OCI-LY3 (cell line): Measurements from ENCODE around the gene BIRC6.

Experiments
- H2AFZ ChIP-seq: fragments of 200-600, 300-600 bp; shearing (Covaris generic); 2 replicates; pipeline ENCODE4 v1.6.0; 2014; ENCODE audit warnings: antibody characterized with exemption, low read depth, low read length
- H3K27ac ChIP-seq: fragments of 200-600, 300-600 bp; sonication (generic); 2 replicates; pipeline ENCODE4 v1.5.1; 2014; ENCODE audit warnings: mild to moderate bottlenecking, low read length, moderate library complexity, mixed read lengths
- H3K27me3 ChIP-seq: fragments of 200-600, 300-600 bp; sonication (generic); 2 replicates; pipeline ENCODE4 v1.6.1; 2014; ENCODE audit warnings: low read depth, low read length, mixed read lengths
- H3K36me3 ChIP-seq: fragments of 200-600, 300-600 bp; sonication (generic); replicated peaks from 2 replicates; pipeline ENCODE3; 2014; ENCODE audit warnings: low read depth, low read length, mixed read lengths
- H3K4me1 ChIP-seq: fragments of 300-600, 200-600 bp; sonication (generic); 2 replicates; pipeline ENCODE4 v1.6.1; 2014; ENCODE audit warnings: low read length, mixed read lengths
- H3K4me2 ChIP-seq: fragments of 200-600, 300-600 bp; sonication (generic); 2 replicates; pipeline ENCODE4 v1.6.1; 2014; ENCODE audit warnings: low read length, mixed read lengths
- H3K4me3 ChIP-seq: fragments of 300-600, 200-600 bp; sonication (generic); 2 replicates; pipeline ENCODE4 v1.5.1; 2014; ENCODE audit warnings: antibody characterized with exemption, mild to moderate bottlenecking, low read length, moderate library complexity
- H3K79me2 ChIP-seq: fragments of 300-600, 200-600 bp; shearing (Covaris generic); 2 replicates; pipeline ENCODE4 v1.6.1; 2014; ENCODE audit warnings: mild to moderate bottlenecking, low read length, mixed read lengths
- H3K9ac ChIP-seq: fragments of 300-600, 200-600 bp; shearing (Covaris generic); 2 replicates; pipeline ENCODE4 v1.6.0; 2014; ENCODE audit warnings: mild to moderate bottlenecking, low read length, moderate library complexity
- H3K9me3 ChIP-seq: fragments of 200-600, 300-600 bp; shearing (Covaris generic); 2 replicates; pipeline ENCODE4 v1.6.1; 2014; ENCODE audit warnings: low read length, mixed read lengths; ENCODE audit not compliant: insufficient read depth
- H4K20me1 ChIP-seq: fragments of 200-600, 300-600 bp; sonication (generic); 2 replicates; pipeline ENCODE4 v1.6.1; 2016; ENCODE audit warnings: low read length, mixed read lengths; ENCODE audit not compliant: insufficient read depth
- EZH2phosphoT487 ChIP-seq: fragments of 200-600 bp; shearing (Covaris generic); IDR thresholded peaks from 2 replicates; pipeline ENCODE4 v1.6.1; 2018; ENCODE audit warnings: antibody characterized with exemption, mixed run types, low read depth
- TF ChIP-seq, protein P1 (sequence below): fragments of 200-600, 300-600 bp; sonication (generic); IDR thresholded peaks from 2 replicates; pipeline ENCODE4 v1.5.1; 2014; ENCODE audit warnings: antibody characterized with exemption, low read length, low read depth

The BIRC6 gene

DNA sequence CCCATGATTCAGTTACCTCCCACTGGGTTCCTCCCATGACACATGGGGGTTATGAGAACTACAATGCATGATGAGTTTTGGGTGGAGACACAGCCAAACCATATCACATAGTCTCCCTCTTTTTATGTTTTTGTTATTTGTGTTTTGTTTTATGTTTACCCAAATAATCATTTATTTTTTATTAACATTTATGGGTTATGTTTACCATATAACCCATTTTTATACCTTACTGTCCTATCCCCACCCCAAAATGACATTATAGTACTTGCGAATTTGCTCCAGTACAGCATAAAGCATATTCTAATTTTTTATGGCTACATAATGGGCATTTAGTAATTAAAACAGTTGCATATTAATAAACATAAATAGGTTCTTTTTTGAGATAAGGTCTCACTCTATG, 209.1 kb downstream of the BIRC6 start:
- peaks cover 50% of the 10 kb centered on the region for H3K36me3 ChIP-seq
- no peaks in the 10 kb centered on the region for H3K9me3 ChIP-seq
- H3K4me2 ChIP-seq: no peak overlapping the region
- no peaks in the 10 kb centered on the region for H3K27me3 ChIP-seq
- H3K4me1 ChIP-seq: no peaks in the 10 kb centered on the region
- H4K20me1 ChIP-seq: no peaks in the 10 kb centered on the region
- no peak overlapping the region for H3K27ac ChIP-seq
- H3K79me2 ChIP-seq: no peaks in the 10 kb centered on the region
- H3K9ac ChIP-seq: no peak overlapping the region
- no peak overlapping the region for H2AFZ ChIP-seq
- no peak overlapping the region for H3K4me3 ChIP-seq
- TF ChIP-seq EZH2phosphoT487: no peak
- TF ChIP-seq, protein P1, sequence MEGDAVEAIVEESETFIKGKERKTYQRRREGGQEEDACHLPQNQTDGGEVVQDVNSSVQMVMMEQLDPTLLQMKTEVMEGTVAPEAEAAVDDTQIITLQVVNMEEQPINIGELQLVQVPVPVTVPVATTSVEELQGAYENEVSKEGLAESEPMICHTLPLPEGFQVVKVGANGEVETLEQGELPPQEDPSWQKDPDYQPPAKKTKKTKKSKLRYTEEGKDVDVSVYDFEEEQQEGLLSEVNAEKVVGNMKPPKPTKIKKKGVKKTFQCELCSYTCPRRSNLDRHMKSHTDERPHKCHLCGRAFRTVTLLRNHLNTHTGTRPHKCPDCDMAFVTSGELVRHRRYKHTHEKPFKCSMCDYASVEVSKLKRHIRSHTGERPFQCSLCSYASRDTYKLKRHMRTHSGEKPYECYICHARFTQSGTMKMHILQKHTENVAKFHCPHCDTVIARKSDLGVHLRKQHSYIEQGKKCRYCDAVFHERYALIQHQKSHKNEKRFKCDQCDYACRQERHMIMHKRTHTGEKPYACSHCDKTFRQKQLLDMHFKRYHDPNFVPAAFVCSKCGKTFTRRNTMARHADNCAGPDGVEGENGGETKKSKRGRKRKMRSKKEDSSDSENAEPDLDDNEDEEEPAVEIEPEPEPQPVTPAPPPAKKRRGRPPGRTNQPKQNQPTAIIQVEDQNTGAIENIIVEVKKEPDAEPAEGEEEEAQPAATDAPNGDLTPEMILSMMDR: no peak

DNA sequence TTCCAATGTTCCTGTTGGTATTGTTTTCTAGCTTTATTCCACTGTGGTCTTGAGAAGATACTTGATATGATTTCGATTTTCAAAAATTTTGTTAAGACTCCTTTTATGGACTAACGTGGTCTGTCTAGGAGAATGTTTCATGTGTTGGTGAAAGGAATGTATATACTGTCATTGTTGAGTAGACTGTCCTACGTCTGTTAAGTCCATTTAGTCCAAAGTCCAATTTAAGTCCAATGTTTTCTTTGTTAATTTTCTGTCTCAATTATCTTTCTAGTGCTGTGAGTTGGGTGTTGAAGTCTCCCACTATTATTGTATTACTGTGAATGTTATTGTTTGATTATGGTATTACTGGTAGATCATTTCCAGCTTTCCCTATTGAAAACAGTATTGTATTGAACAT, 215.2 kb downstream of the BIRC6 start:
- Histone ChIP-seq H2AFZ (no peak overlapping the region), H3K79me2 (peaks cover 13% of the 10 kb centered on the region; the same call in 1 of the 2 replicates), H4K20me1 (no peaks in the 10 kb centered on the region), H3K9ac (no peak overlapping the region), H3K4me1 (no peaks in the 10 kb centered on the region), H3K4me2 (no peak overlapping the region), H3K9me3 (no peaks in the 10 kb centered on the region), H3K36me3 (peaks cover 23% of the 10 kb centered on the region), H3K27me3 (no peaks in the 10 kb centered on the region), H3K4me3 (no peak overlapping the region), H3K27ac (no peak overlapping the region)
- no peak for TF ChIP-seq EZH2phosphoT487
- TF ChIP-seq, protein P1: no peak

DNA sequence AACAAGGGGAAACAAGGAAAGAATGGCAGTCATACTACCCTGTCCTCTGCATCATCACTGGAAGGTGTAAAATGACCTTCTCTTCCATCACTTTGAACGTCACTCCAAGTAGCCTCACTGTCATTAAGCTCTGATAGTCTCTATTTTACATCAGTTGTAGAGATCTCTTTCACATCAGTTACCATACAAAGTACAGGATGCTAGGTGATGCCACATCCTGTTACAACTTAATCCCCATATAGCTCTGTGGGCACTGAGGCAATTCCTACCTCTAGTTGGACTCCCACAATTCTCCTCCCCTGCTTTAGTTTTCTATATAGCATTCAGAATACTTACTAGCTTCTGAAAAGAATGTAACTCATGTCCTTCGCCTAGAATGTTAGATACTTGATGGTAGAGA, 215.9 kb downstream of the BIRC6 start:
- H3K27me3 ChIP-seq: no peaks in the 10 kb centered on the region
- H3K4me2 ChIP-seq: no peak overlapping the region
- no peaks in the 10 kb centered on the region for H3K9me3 ChIP-seq
- no peak overlapping the region for H3K9ac ChIP-seq
- no peaks in the 10 kb centered on the region for H3K4me1 ChIP-seq
- H4K20me1 ChIP-seq: no peaks in the 10 kb centered on the region
- no peak overlapping the region for H3K4me3 ChIP-seq
- TF ChIP-seq, protein P1: no peak
- no peak for TF ChIP-seq EZH2phosphoT487
- H3K36me3 ChIP-seq: peaks cover 17% of the 10 kb centered on the region
- H3K79me2 ChIP-seq: peaks cover 13% of the 10 kb centered on the region; the same call in 1 of the 2 replicates
- no peak overlapping the region for H2AFZ ChIP-seq
- no peak overlapping the region for H3K27ac ChIP-seq

DNA sequence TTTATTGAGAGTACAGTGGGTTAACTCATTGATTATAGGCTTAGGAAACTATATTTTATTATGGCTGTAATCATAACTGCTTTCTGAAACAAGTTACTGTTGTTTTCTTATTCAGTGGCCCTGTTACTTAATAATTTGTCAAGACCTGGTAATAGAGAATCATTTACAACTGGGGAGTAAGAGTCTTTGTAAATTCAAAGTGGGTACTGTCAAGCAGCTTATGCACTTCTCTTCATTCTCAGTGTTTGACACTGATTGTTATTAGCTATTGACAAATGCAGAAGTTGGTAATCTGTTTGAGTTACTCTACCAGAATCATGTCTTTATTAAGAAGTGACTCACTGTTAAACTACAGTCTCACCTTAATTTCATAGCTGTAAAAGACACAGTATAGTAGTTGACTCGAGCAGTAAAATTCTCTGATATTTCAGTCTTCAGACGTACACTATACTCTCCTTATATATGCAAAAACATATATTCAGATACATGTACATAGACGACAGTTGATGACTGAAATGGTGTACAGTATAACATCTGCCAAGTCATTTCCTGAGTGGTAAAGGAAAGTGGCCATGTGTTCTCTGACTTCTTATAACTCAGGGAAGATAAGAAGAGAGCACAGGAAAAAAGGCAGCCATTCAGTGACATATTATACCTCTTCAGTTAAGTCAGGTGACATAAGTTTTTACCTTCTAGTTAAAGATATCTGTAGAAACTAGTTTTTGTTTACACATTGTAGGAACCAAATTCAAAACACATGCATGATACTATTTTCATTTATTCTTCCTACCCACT, 235.0 kb downstream of the BIRC6 start:
- no peak overlapping the region for H3K27ac ChIP-seq
- no peak overlapping the region for H2AFZ ChIP-seq
- H3K9ac ChIP-seq: no peak overlapping the region
- no peak for TF ChIP-seq EZH2phosphoT487
- TF ChIP-seq, protein P1: no peak
- peaks cover 6% of the 10 kb centered on the region for H3K36me3 ChIP-seq
- H3K9me3 ChIP-seq: no peaks in the 10 kb centered on the region
- peaks cover 6% of the 10 kb centered on the region; the same call in 1 of the 2 replicates for H3K4me1 ChIP-seq
- H3K4me3 ChIP-seq: no peak overlapping the region
- H3K27me3 ChIP-seq: no peaks in the 10 kb centered on the region
- H4K20me1 ChIP-seq: no peaks in the 10 kb centered on the region
- no peaks in the 10 kb centered on the region for H3K79me2 ChIP-seq
- no peak overlapping the region for H3K4me2 ChIP-seq
